ENCODE results near the gene TMTC3. TPM values are rescaled to one million over a fixed set of nuclear protein-coding genes. Genes with fewer than 3 reads are reported as not detected.

TMTC3 gene
- total RNA-seq, 4 donors from 2014 or later = 29.8 to 45.2 (median 33.2) TPM

GRCh38 chr12:88141425-88141773 is 708 bp upstream of the TMTC3 start:
- peak overlapping the region; percentile 71 for H3K4me3 ChIP-seq (ENCODE audit: low read depth, poor library complexity, severe bottlenecking)
- TF ChIP-seq CTCF (IDR thresholded peaks at IDR 0.05) = no peak
- TF ChIP-seq POLR2A (IDR thresholded peaks at IDR 0.05) = no peak
- DNase-seq (ENCODE audit: low spot score in 2 of 2) = no peak
- intact Hi-C loops (cut with DNase I; ENCODE audit: low total_unique reads) = no loop called here
- 5 to 6% methylated on average over 13 of the region's 13 CpGs for WGBS, 2 donors

GRCh38 chr12:88142610-88142991 is 494 bp downstream of the TMTC3 start:
- intact Hi-C loops (cut with DNase I; ENCODE audit: low total_unique reads) = no loop called here
- peak; percentile 43 to 88 for DNase-seq (ENCODE audit: low spot score in 2 of 2)
- TF ChIP-seq CTCF (IDR thresholded peaks at IDR 0.05) (no peak), POLR2A (IDR thresholded peaks at IDR 0.05) (no peak)
- H3K4me3 ChIP-seq (ENCODE audit: low read depth, poor library complexity, severe bottlenecking) = peak overlapping the region; percentile 71
- 0% methylated on average over 18 of the region's 18 CpGs for WGBS, 2 donors

- 66 to 81% methylated on average over 5 of the region's 5 CpGs for WGBS, 2 donors
- DNase-seq (ENCODE audit: low spot score in 2 of 2) = no peak
- H3K4me3 ChIP-seq (ENCODE audit: low read depth, poor library complexity, severe bottlenecking) = no peak overlapping the region
- TF ChIP-seq POLR2A (IDR thresholded peaks at IDR 0.05) (no peak), CTCF (IDR thresholded peaks at IDR 0.05) (no peak)
- intact Hi-C loops (cut with DNase I; ENCODE audit: low total_unique reads) = no loop called here
These were observed 1.9 kb downstream of the TMTC3 start for GRCh38 chr12:88144037-88144436.

- intact Hi-C loops (cut with DNase I; ENCODE audit: low total_unique reads) = no loop called here
- 54 to 65% methylated on average over 3 of the region's 3 CpGs for WGBS, 2 donors
- no peak overlapping the region for H3K4me3 ChIP-seq (ENCODE audit: low read depth, poor library complexity, severe bottlenecking)
- TF ChIP-seq POLR2A (IDR thresholded peaks at IDR 0.05) (no peak), CTCF (IDR thresholded peaks at IDR 0.05) (no peak)
- DNase-seq (ENCODE audit: low spot score in 2 of 2) = no peak
These were observed 2.7 kb downstream of the TMTC3 start for GRCh38 chr12:88144546-88145468.

- DNase-seq (ENCODE audit: low spot score in 2 of 2) = no peak
- TF ChIP-seq CTCF (IDR thresholded peaks at IDR 0.05) = no peak
- no peak for TF ChIP-seq POLR2A (IDR thresholded peaks at IDR 0.05)
- intact Hi-C loops (cut with DNase I; ENCODE audit: low total_unique reads) = no loop called here
- no peak overlapping the region for H3K4me3 ChIP-seq (ENCODE audit: low read depth, poor library complexity, severe bottlenecking)
- WGBS, 2 donors = 57 to 70% methylated on average over 5 of the region's 5 CpGs
These were observed 3.7 kb downstream of the TMTC3 start for GRCh38 chr12:88145567-88146505.

All from lower leg skin (tissue), 4 donors.